SJCRH30 (cell line): ENCODE results near the gene JAK1. TPM values are rescaled to one million over a fixed set of nuclear protein-coding genes. Genes with fewer than 3 reads are reported as not detected.

Source experiments
- DNase-seq, 2 experiments: peaks; one replicate each; pipeline ENCODE4 v3.0.0-alpha.2; 2015 to 2020
- H3K27ac ChIP-seq: fragments of 250-450 bp; sonication (Bioruptor Pico); 2 replicates; pipeline ENCODE4 v1.5.1; 2020; ENCODE audit warnings: mild to moderate bottlenecking, moderate library complexity
- H3K27me3 ChIP-seq: fragments of 250-450 bp; sonication (Bioruptor Pico); 2 replicates; pipeline ENCODE4 v1.5.1; 2020; ENCODE audit warnings: mild to moderate bottlenecking, moderate library complexity
- H3K36me3 ChIP-seq: fragments of 250-450 bp; sonication (Bioruptor Pico); 2 replicates; pipeline ENCODE4 v1.5.1; 2020; ENCODE audit warnings: mild to moderate bottlenecking, moderate library complexity
- H3K4me1 ChIP-seq: fragments of 250-450 bp; sonication (Bioruptor Pico); 2 replicates; pipeline ENCODE4 v1.5.1; 2020; ENCODE audit warnings: mild to moderate bottlenecking, moderate library complexity
- H3K4me3 ChIP-seq: fragments of 250-450 bp; sonication (Bioruptor Pico); 2 replicates; pipeline ENCODE4 v1.5.1; 2020; ENCODE audit warnings: mild to moderate bottlenecking, moderate library complexity
- H3K9me3 ChIP-seq: fragments of 250-450 bp; sonication (Bioruptor Pico); replicated peaks from 2 replicates; pipeline ENCODE4 v1.5.1; 2020; ENCODE audit warnings: mild to moderate bottlenecking, moderate library complexity
- total RNA-seq: library from RNA; depleted of rRNA; stranded (reverse); fragments of >200 nt; shearing (Covaris generic); gene quantifications from 2 replicates; pipeline ENCODE4 v1.2.3, GENCODE V29; 2014

JAK1 gene
- total RNA-seq, 1 experiment from 2014 or later: 60.5 TPM

- no peaks in the 10 kb centered on the region for H3K4me1 ChIP-seq
- no peaks in the 10 kb centered on the region for H3K36me3 ChIP-seq
- no peak for DNase-seq
- no peak overlapping the region for H3K27ac ChIP-seq
- no peak overlapping the region for H3K4me3 ChIP-seq
- H3K27me3 ChIP-seq: no peaks in the 10 kb centered on the region
- H3K9me3 ChIP-seq: no peaks in the 10 kb centered on the region
Measured at GRCh38 chr1:64909031-64909430, 57.3 kb downstream of the JAK1 start.

GRCh38 chr1:64908575-64908974 is 57.8 kb downstream of the JAK1 start:
- Histone ChIP-seq H3K36me3 (no peaks in the 10 kb centered on the region), H3K4me3 (no peak overlapping the region), H3K9me3 (no peaks in the 10 kb centered on the region), H3K27ac (no peak overlapping the region), H3K4me1 (no peaks in the 10 kb centered on the region), H3K27me3 (no peaks in the 10 kb centered on the region)
- DNase-seq: no peak

GRCh38 chr1:64906447-64906846 is 59.9 kb downstream of the JAK1 start:
- Histone ChIP-seq H3K4me1 (peaks cover 8% of the 10 kb centered on the region), H3K9me3 (no peaks in the 10 kb centered on the region), H3K4me3 (no peak overlapping the region), H3K36me3 (no peaks in the 10 kb centered on the region), H3K27ac (no peak overlapping the region), H3K27me3 (no peaks in the 10 kb centered on the region)
- no peak for DNase-seq

- no peaks in the 10 kb centered on the region for H3K9me3 ChIP-seq
- peaks cover 23% of the 10 kb centered on the region for H3K4me1 ChIP-seq
- no peaks in the 10 kb centered on the region for H3K36me3 ChIP-seq
- no peak overlapping the region for H3K27ac ChIP-seq
- DNase-seq: no peak
- no peak overlapping the region for H3K4me3 ChIP-seq
- H3K27me3 ChIP-seq: no peaks in the 10 kb centered on the region
Measured at GRCh38 chr1:64903593-64903992, 62.8 kb downstream of the JAK1 start.

- no peak overlapping the region for H3K4me3 ChIP-seq
- H3K27me3 ChIP-seq: no peaks in the 10 kb centered on the region
- H3K27ac ChIP-seq: peak overlapping the region; percentile 25; the same call in 1 of the 2 replicates
- no peaks in the 10 kb centered on the region for H3K36me3 ChIP-seq
- no peaks in the 10 kb centered on the region for H3K9me3 ChIP-seq
- peaks cover 32% of the 10 kb centered on the region for H3K4me1 ChIP-seq
- no peak for DNase-seq
Measured at GRCh38 chr1:64901663-64902062, 64.7 kb downstream of the JAK1 start.

GRCh38 chr1:64900916-64901315 is 65.4 kb downstream of the JAK1 start:
- H3K4me1 ChIP-seq: peaks cover 32% of the 10 kb centered on the region
- H3K4me3 ChIP-seq: no peak overlapping the region
- H3K27me3 ChIP-seq: no peaks in the 10 kb centered on the region
- H3K27ac ChIP-seq: peak overlapping the region; percentile 25
- H3K9me3 ChIP-seq: no peaks in the 10 kb centered on the region
- peak; percentile 45 to 56 for DNase-seq
- no peaks in the 10 kb centered on the region for H3K36me3 ChIP-seq

- peak; percentile 69 to 73 for DNase-seq
- H3K36me3 ChIP-seq: no peaks in the 10 kb centered on the region
- H3K4me3 ChIP-seq: 0 out of 2 replicates have a peak overlapping the region, but pooled peaks have one; percentile 7
- H3K27ac ChIP-seq: peak overlapping the region; percentile 41
- no peaks in the 10 kb centered on the region for H3K27me3 ChIP-seq
- no peaks in the 10 kb centered on the region for H3K9me3 ChIP-seq
- H3K4me1 ChIP-seq: peaks cover 33% of the 10 kb centered on the region
Measured at GRCh38 chr1:64898107-64898861, 68.1 kb downstream of the JAK1 start.

GRCh38 chr1:64896551-64896950 is 69.8 kb downstream of the JAK1 start:
- Histone ChIP-seq H3K27ac (no peak overlapping the region), H3K4me3 (no peak overlapping the region), H3K27me3 (no peaks in the 10 kb centered on the region), H3K4me1 (peaks cover 41% of the 10 kb centered on the region), H3K9me3 (no peaks in the 10 kb centered on the region), H3K36me3 (no peaks in the 10 kb centered on the region)
- DNase-seq: no peak

- DNase-seq: no peak
- no peak overlapping the region for H3K4me3 ChIP-seq
- no peak overlapping the region for H3K27ac ChIP-seq
- no peaks in the 10 kb centered on the region for H3K9me3 ChIP-seq
- H3K4me1 ChIP-seq: peaks cover 34% of the 10 kb centered on the region
- H3K27me3 ChIP-seq: no peaks in the 10 kb centered on the region
- H3K36me3 ChIP-seq: no peaks in the 10 kb centered on the region
Measured at GRCh38 chr1:64895500-64895899, 70.8 kb downstream of the JAK1 start.

- no peak overlapping the region for H3K27ac ChIP-seq
- no peak overlapping the region for H3K4me3 ChIP-seq
- no peak for DNase-seq
- H3K9me3 ChIP-seq: no peaks in the 10 kb centered on the region
- no peaks in the 10 kb centered on the region for H3K27me3 ChIP-seq
- peaks cover 39% of the 10 kb centered on the region for H3K4me1 ChIP-seq
- no peaks in the 10 kb centered on the region for H3K36me3 ChIP-seq
Measured at GRCh38 chr1:64894438-64895196, 71.7 kb downstream of the JAK1 start.

GRCh38 chr1:64893921-64894320 is 72.4 kb downstream of the JAK1 start:
- no peak overlapping the region for H3K4me3 ChIP-seq
- H3K4me1 ChIP-seq: peaks cover 42% of the 10 kb centered on the region
- no peaks in the 10 kb centered on the region for H3K36me3 ChIP-seq
- no peak for DNase-seq
- no peak overlapping the region for H3K27ac ChIP-seq
- no peaks in the 10 kb centered on the region for H3K9me3 ChIP-seq
- H3K27me3 ChIP-seq: no peaks in the 10 kb centered on the region

GRCh38 chr1:64892576-64893573 is 73.5 kb downstream of the JAK1 start:
- DNase-seq: peak; percentile 48 to 73
- Histone ChIP-seq H3K27ac (no peak overlapping the region), H3K9me3 (no peaks in the 10 kb centered on the region), H3K27me3 (no peaks in the 10 kb centered on the region), H3K4me1 (peaks cover 34% of the 10 kb centered on the region), H3K4me3 (no peak overlapping the region), H3K36me3 (no peaks in the 10 kb centered on the region)

GRCh38 chr1:64891448-64891825 is 74.9 kb downstream of the JAK1 start:
- Histone ChIP-seq H3K27me3 (no peaks in the 10 kb centered on the region), H3K4me1 (peaks cover 30% of the 10 kb centered on the region), H3K36me3 (no peaks in the 10 kb centered on the region), H3K4me3 (peak overlapping the region; percentile 25), H3K27ac (peak overlapping the region; percentile 27; the same call in 1 of the 2 replicates), H3K9me3 (no peaks in the 10 kb centered on the region)
- peak in 1 of 2 experiments; percentile 32 for DNase-seq

- Histone ChIP-seq H3K27ac (peak overlapping the region; percentile 27; the same call in 1 of the 2 replicates), H3K4me3 (peak overlapping the region; percentile 25), H3K27me3 (no peaks in the 10 kb centered on the region), H3K9me3 (no peaks in the 10 kb centered on the region), H3K4me1 (peaks cover 30% of the 10 kb centered on the region), H3K36me3 (no peaks in the 10 kb centered on the region)
- DNase-seq: peak in 1 of 2 experiments; percentile 38
Measured at GRCh38 chr1:64890699-64891447, 75.5 kb downstream of the JAK1 start.
